Measurements from ENCODE around the gene NR2F1.

Gene NR2F1

DNA sequence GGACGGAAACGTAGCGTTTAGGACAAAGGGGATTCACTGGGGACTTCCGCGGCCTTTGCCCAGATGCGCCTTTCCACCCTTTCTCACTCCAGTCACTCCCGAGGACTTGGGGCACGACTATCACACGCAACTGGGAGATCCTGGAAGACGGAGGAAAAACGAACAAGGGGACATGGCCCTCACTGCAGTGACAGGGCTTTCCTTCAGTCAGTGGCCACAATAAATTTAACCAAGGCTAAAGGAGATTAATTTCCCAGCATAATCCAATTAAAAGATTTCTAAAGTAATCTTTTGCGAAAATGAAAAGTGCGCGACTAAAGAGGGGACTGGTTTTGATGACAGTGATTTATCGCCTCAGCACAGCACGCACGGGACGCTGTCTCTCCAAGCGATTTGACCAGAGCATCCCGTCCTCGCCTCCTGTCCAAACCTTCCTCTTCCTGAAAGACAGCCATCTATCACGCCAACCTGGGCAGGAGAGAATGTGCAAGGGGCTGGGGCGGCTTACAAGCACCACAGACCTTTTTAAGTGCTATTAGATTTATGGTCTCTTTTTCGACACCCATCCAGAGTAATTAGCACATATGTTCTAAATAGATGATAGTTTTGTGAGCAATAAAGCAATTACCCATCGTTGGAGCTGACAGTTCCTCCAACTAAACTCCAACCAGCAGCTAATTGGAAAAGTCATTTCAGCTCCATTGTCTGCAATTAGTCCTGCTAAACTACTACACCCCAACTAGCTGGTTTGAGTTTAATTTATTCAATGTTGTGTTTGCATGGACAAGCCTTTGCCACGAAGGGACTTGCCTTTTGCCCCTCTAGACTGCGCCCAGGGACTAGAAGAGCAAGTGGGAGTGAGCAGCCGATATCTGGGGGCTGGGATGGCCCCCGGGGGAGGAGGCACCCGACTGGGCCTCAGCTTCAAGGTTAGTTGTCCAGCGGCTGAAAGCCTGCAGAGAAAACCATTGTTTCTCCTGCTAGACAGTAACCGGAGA is 9.4 kb upstream of the NR2F1 start:
- Mint-ChIP-seq H3K9me3 (peaks cover 2% of the 10 kb centered on the region), H3K27me3 (peaks cover 34% of the 10 kb centered on the region), H3K36me3 (no peaks in the 10 kb centered on the region), H3K27ac (peak overlapping the region; percentile 67), H3K4me3 (no peak overlapping the region), H3K4me1 (peaks cover 8% of the 10 kb centered on the region)
- ATAC-seq (ENCODE audit: low read depth) (no peak), DNase-seq (ENCODE audit: low spot score in 2 of 2) (no peak)

DNA sequence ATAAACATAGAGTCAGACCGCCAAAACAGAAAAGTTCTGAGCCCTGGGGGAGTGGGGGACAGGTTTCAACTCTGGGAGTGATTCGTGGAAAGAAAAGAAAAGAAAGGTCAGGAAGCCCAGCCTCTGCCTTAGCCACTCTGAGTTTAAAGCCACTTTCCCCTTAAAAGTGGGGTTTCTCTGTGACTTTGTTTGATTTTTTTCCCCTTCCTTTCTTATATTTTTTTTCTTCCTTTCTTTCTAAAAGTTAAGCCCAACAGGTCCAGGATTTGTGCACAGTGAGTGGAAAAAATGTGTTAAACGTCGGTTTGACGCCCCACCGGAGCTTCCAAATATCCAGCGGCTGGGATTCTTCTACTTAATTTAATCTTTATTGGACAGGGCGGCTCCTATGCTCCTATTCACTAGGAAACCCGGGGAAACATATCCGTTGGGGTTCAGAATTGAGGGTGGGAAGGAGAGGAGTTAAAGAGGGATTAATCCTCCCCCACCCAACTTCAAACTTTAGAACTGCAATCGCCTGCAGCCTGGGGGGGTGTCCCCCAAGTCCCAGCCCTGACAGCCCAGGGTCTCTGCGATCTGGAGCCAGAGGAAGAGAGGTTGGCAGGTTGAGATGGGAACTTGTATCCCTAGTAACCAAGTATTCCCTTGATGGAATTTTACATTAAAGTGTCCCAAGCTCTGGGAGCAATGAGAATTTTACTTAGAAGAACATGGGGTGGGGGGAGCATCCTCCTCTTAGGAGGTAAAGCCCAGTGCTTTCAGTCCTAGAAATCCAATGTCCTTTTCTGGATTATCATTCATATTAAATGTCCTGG is 8.3 kb upstream of the NR2F1 start:
- H3K36me3 Mint-ChIP-seq: no peaks in the 10 kb centered on the region
- DNase-seq (ENCODE audit: low spot score in 2 of 2) (no peak), ATAC-seq (ENCODE audit: low read depth) (no peak)
- peaks cover 8% of the 10 kb centered on the region for H3K4me1 Mint-ChIP-seq
- H3K4me3 Mint-ChIP-seq: no peak overlapping the region
- H3K27ac Mint-ChIP-seq: no peak overlapping the region
- H3K9me3 Mint-ChIP-seq: peaks cover 2% of the 10 kb centered on the region
- peaks cover 29% of the 10 kb centered on the region for H3K27me3 Mint-ChIP-seq

DNA sequence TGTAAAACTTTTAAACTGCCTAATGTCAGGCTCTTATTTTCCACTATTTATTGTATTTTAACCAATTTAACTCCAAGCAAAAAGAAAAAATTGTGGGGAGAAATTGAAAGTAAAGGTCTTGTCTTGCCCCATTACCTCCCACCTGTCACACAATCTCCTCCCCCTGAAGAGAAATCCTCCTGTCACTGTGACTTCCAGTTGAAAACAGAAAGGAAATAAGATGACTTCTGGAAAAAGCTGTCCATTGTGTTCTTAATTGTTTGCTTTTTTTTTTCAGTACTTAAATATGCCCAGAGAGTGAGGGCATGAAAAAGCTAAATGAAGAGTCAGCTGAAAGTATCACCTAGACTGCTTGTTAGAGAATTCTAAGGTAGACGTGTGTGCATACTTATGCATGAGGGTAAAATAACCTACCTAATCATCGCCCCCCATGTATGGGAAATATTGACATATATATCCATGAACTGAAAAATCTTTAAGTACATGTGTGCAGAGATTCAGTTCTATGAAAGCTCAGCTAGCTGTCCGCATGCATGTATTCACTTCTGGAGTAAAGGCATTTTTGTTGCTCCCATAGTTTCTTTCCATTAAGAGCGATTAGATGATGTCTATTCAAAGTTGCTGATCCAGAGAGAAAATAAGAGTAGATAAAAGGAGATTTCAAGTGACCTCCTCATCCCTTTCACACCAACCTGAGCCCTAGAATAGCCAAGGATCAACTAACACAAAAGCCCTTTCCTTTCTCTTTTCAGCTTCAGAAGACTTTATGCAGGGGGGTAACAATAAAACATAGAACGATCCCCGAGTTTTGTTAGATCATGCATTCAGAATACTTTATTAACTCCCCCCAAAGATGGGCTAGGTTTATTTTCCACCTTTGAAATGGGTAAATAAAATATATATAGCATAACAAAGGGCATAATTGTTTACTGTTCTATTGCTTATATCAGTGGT is 7.3 kb upstream of the NR2F1 start:
- ATAC-seq (ENCODE audit: low read depth) (no peak), DNase-seq (ENCODE audit: low spot score in 2 of 2) (no peak)
- Mint-ChIP-seq H3K27me3 (peaks cover 30% of the 10 kb centered on the region), H3K27ac (no peak overlapping the region), H3K4me3 (no peak overlapping the region), H3K4me1 (peaks cover 9% of the 10 kb centered on the region), H3K36me3 (no peaks in the 10 kb centered on the region), H3K9me3 (peaks cover 2% of the 10 kb centered on the region)

DNA sequence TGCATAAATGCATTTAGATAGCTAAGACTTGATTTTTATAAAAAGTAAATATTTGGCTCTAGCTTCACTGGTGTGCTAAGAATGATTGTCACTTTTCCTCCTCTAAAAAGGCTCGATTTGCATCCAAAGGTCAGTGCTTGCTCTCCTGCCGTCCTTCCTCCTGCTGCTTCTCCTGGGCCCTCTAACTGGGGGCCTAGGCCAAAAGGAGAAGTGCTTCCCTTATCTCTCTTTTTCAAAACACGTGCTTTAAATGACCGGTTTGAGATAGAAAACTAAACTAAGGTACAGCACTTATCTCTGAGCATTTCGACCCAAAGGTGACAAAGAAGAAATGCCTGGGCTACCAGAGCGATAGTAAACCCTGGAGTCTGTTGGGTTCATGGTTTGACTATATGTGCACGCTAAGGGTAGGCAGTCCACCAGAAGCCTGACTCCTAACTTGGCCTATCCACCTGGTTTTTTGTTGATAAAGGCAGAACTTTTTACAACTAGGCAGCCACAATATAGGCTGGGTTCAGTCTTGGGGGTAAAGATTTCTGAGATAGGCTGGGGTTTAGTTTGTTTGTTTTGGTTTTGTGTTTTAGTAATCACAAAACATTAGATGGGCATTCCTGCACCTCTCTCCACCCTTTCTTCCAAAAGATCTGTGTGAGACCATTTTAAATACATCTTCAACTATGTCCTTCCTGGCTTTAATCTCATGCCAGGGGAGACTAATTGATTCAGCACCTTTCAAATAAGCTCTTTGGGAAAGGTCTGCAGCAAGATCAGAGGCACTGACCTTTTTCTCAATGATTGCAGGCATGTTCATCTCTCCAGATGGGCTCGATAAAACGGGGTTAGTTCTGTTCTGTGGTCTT is 5.8 kb upstream of the NR2F1 start:
- Mint-ChIP-seq H3K9me3 (no peaks in the 10 kb centered on the region), H3K27me3 (peaks cover 25% of the 10 kb centered on the region), H3K4me3 (no peak overlapping the region), H3K4me1 (peaks cover 11% of the 10 kb centered on the region), H3K36me3 (no peaks in the 10 kb centered on the region), H3K27ac (no peak overlapping the region)
- ATAC-seq (ENCODE audit: low read depth) (no peak), DNase-seq (ENCODE audit: low spot score in 2 of 2) (no peak)

DNA sequence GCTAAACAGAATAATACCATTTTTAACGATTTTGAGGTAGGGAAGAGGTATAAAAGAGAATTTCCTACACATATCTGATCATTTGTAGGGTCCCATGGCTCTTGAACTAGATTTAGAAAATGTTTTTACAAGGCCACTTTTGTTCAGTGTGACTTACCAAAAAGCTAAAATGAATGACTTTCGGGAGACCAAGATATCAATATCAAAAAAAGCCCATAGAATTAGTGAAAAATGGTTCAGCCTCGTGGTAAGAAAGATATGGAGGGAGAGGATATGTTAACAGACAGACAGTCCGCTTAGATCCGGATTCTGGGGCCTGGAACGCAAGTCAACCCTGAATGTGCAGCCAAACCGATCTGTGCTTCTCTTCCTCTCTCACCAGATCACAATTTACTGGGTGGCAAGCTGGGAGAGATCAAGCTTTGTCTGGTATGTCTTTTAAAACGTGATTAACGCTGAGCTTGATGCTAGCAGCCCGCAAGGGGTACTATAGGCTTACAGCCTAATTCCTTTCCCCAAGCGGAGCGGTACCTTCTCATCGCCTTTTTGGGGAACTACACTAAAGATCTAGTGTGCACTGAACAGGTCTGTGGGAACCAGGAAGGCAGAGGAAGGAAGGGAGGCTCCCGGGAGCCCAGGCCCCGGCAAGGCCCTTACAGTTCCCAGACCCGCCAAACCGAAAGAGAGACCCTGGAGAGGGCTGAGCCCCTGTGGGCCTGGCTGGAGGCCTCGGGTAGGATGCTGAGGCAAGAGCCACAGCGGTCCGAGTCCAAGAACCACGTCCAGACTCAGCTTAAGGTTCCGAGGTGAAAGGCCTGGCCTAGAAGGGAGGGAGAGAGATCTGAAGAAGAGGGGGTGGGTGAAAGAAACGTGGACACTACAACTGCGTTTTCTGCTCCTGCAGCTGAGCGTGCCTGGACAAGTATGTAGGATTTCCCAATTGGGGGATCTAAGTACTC is 4.9 kb upstream of the NR2F1 start:
- no peak for ATAC-seq (ENCODE audit: low read depth)

DNA sequence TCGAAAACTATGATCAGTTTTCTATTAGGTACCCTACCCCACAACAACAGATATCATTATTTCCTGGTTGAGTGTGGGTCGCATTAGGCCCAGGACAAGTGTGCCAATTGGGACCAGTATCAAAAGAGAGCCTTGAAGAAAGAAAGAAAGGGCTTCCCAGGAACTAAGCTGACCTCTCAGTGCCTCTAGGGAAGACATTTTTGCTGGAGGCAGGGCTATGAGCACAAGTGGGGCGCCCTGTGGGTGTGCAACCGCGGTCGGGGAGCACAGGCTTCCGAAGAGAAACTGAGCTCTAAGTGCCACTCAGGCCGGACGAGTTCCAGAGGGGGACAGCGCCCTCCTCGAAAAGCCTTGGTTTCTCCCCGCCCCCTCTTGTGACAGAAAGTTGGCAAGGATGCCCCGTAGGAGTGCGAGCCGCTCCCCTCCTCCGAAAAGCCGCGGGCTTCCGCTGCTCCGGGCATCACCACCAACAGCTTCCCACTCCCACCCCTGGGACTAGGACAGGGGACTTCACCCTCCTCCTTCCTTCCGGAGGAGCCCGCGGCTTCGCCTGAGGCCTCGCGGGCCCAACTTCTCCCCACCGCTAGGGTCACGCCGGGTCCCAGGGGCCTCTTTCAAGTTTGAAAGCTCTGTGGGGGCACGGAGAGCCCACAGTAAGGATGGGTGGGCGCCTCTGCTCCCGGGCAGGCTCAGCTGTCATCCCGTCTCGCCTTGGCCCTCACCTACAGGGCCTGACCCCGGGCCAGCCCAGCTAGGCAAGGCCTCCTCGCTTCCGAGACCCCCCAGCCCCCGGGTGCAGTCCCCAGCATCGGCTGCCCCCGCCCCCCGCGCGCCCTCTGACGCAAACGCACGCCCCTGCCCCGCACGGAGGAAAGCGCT is 4.0 kb upstream of the NR2F1 start:
- Mint-ChIP-seq H3K27me3 (peaks cover 19% of the 10 kb centered on the region), H3K4me1 (peaks cover 11% of the 10 kb centered on the region), H3K4me3 (no peak overlapping the region), H3K9me3 (no peaks in the 10 kb centered on the region), H3K36me3 (no peaks in the 10 kb centered on the region), H3K27ac (no peak overlapping the region)
- DNase-seq (ENCODE audit: low spot score in 2 of 2) (no peak), ATAC-seq (ENCODE audit: low read depth) (no peak)

More for the DNA sequence above, 4.9 kb upstream of the NR2F1 start:
- DNase-seq (ENCODE audit: low spot score in 2 of 2): no peak
- Mint-ChIP-seq H3K4me3 (peak overlapping the region; percentile 11), H3K4me1 (peaks cover 11% of the 10 kb centered on the region), H3K27me3 (peaks cover 25% of the 10 kb centered on the region), H3K36me3 (no peaks in the 10 kb centered on the region), H3K27ac (no peak overlapping the region), H3K9me3 (no peaks in the 10 kb centered on the region)

DNA sequence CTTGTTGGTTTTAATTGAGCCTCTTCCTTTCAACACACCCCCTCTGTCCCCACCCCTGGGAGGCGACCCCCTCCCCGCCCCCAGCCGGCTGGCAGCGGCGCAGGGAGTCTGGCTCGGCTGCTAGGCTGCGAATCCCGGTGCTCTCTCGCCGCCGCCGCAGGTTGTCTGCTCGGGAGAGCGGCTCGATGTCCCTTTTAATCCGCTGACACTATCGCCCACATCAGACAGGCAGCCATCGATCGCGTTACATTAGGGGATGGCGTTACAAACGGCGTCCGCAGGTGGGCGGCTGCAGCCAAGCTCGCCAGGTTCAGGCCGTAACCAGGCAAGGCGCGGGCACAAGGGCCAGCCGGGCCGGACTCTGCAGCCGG is 3.3 kb upstream of the NR2F1 start:
- no peak for ATAC-seq (ENCODE audit: low read depth)
- Mint-ChIP-seq H3K4me1 (peaks cover 11% of the 10 kb centered on the region), H3K27me3 (peaks cover 18% of the 10 kb centered on the region), H3K4me3 (peak overlapping the region; percentile 71), H3K36me3 (no peaks in the 10 kb centered on the region), H3K27ac (no peak overlapping the region), H3K9me3 (no peaks in the 10 kb centered on the region)
- DNase-seq (ENCODE audit: low spot score in 2 of 2): no peak

DNA sequence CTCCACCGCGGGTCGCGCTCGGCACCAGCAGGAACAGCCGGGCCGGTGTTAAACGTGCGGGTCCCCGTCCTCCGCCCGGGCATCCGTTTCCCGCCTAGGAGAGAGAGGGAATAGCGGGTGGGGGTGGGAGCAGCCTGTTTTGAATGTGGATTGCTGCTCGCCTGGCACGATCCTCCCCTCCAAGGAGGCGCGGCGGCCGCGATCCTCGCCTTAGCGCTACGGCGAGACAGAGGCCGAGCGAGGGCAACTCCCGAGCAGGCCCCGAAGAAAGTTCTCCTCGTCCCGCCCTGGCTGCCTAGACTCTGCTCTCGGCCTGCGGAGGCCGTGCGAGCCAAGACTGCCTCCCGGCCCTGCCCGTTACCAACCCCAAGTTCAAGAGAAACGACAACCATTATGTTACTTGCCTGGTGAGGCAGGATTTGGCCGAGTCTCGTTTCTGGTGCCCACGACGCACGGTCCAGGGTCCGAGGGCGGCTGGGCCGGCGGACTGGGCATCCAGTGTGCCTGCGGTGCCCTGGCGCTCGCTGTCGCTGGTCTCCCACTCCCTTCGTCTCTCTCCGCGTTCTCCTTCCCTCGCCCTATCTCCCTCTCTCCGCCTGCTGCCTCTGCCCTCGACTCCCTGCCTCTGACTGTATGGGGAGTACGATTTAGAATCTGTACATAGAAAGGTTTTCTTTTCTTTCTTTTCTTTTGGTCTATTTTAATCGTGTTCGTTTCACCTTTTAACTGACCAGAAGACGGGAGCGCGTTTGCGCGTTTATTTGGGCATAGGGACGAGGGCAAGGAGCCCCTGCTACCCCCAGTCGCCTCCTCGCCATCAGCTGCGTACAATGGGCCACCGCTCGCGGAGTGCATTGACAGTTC is 2.7 kb upstream of the NR2F1 start:
- Mint-ChIP-seq H3K27me3 (peaks cover 18% of the 10 kb centered on the region), H3K4me3 (peak overlapping the region; percentile 71), H3K36me3 (no peaks in the 10 kb centered on the region), H3K9me3 (no peaks in the 10 kb centered on the region), H3K27ac (peak overlapping the region; percentile 51), H3K4me1 (peaks cover 11% of the 10 kb centered on the region)
- no peak for DNase-seq (ENCODE audit: low spot score in 2 of 2)
- no peak for ATAC-seq (ENCODE audit: low read depth)

DNA sequence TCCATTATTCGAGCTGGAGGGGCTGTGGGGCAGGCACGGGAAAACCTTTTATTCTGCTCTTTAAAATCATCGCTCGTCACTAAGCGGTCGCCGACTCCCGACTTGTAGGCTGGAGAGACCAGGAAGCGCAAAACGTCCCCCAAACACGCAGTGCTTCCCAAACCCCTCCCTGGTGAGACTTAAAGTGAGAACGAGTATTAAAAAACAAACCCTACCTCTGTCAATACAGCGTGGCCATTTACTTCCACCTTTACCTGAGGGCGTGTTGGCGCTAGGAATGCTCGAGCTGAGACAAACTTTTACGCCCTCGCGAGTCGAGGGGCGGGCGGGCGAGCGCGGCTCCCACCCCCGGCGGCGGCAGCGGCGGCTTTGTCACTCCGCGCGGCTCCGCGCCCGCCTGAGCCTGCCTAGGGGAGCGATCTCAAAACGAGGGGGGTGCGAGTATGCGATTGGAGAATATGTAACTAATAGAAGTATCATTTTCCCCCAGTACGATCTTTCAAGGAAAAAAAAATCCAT is 2.0 kb upstream of the NR2F1 start, which contains the start of gene NR2F1-AS1:
Gene NR2F1-AS1 (minus strand): TSS at position 293 of the 519 bp plus-strand sequence.
- DNase-seq (ENCODE audit: low spot score in 2 of 2) (no peak), ATAC-seq (ENCODE audit: low read depth) (peak; percentile 22)
- Mint-ChIP-seq H3K9me3 (no peaks in the 10 kb centered on the region), H3K36me3 (no peaks in the 10 kb centered on the region), H3K27ac (peak within 1 kb of the TSS; percentile 51), H3K27me3 (peaks cover 22% of the 10 kb centered on the region), H3K4me1 (peaks cover 12% of the 10 kb centered on the region), H3K4me3 (peak within 1 kb of the TSS; percentile 71)

DNA sequence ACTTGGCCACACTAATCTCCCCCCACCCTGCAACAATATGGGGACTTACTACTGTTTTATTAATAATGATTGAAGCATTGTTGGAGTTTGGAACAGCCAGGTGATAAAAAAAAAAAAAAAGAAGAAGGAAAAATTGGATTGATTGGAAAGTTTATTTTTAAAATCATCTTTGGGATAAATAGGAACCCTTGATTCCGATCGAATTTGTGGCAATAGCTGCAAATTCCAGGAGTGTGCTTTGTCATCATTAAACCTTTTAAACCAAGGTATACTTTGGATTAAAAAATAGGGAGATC is 907 bp upstream of the NR2F1 start:
- Mint-ChIP-seq H3K36me3 (no peaks in the 10 kb centered on the region), H3K9me3 (no peaks in the 10 kb centered on the region), H3K27me3 (peaks cover 24% of the 10 kb centered on the region), H3K4me1 (peaks cover 12% of the 10 kb centered on the region), H3K4me3 (no peak overlapping the region), H3K27ac (no peak overlapping the region)
- ATAC-seq (ENCODE audit: low read depth) (no peak), DNase-seq (ENCODE audit: low spot score in 2 of 2) (no peak)

DNA sequence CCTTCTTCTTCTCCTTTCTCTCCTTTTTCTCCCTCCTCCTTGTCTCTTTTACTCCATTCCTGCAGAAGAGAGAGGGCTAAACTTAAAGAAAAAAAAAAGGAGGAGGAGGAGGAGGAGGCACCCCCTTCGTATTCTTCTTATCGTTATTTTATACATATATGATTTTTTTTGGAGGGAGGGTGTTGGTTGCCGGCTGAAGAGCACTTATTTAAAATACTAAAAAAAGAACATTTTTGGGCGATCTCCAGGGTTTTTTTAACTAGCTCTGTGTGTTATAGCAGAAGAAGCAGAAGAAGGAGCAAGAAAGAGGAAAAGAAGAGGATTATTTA is 381 bp downstream of the NR2F1 start:
- DNase-seq (ENCODE audit: low spot score in 2 of 2): no peak
- H3K27ac Mint-ChIP-seq: no peak overlapping the region
- H3K9me3 Mint-ChIP-seq: no peaks in the 10 kb centered on the region
- peaks cover 22% of the 10 kb centered on the region for H3K27me3 Mint-ChIP-seq
- H3K36me3 Mint-ChIP-seq: no peaks in the 10 kb centered on the region
- H3K4me3 Mint-ChIP-seq: peak overlapping the region; percentile 66
- no peak for ATAC-seq (ENCODE audit: low read depth)
- peaks cover 10% of the 10 kb centered on the region for H3K4me1 Mint-ChIP-seq

Data from memory B cell (primary cell).